Right lobe of liver (tissue), 6 donors: Measurements from ENCODE around the gene NEDD4L. TPM values are rescaled to one million over a fixed set of nuclear protein-coding genes. Genes with fewer than 3 reads are reported as not detected.

Experiments used
- ATAC-seq, 4 donors: fragments of 200-7000 bp; cut with Tn5 transposase; one replicate each; pipeline ENCODE4 v1.9.1; 2020; ENCODE audit warnings: mild to moderate bottlenecking in 4 of 4, moderate library complexity in 4 of 4
- DNase-seq, 3 donors: peaks; one replicate each; pipeline ENCODE4 v3.0.0-alpha.2; 2020
- H3K27ac ChIP-seq, 3 donors: fragments of 200-600 bp; one replicate each; pipeline ENCODE4 v1.8.0; 2022
- H3K27me3 ChIP-seq, 2 donors: fragments of 200-600 bp; one replicate each; pipeline ENCODE4 v1.8.0; 2022
- H3K36me3 ChIP-seq, 4 donors: fragments of 200-600 bp; sonication (generic) in 1 of 4; one replicate each; pipeline versions ENCODE4 v1.5.1 to v1.8.0; 2017 to 2022; ENCODE audit warnings: control low read depth in 1 of 4
- H3K4me1 ChIP-seq, 4 donors: fragments of 200-600 bp; sonication (generic) in 1 of 4; one replicate each; pipeline versions ENCODE4 v1.5.1 to v1.8.0; 2017 to 2022; ENCODE audit warnings: control low read depth in 1 of 4
- H3K4me3 ChIP-seq, 3 donors: fragments of 200-600 bp; one replicate each; pipeline ENCODE4 v1.8.0; 2022
- H3K9me3 ChIP-seq, 4 donors: fragments of 200-600 bp; sonication (generic) in 1 of 4; one replicate each; pipeline versions ENCODE4 v1.5.1 to v1.8.0; 2017 to 2022; ENCODE audit warnings: control low read depth in 1 of 4
- CTCF ChIP-seq, 4 donors: fragments of 200-600 bp in 3 of 4; fragments of 450-650 bp in 1 of 4; IDR thresholded peaks; one replicate each; pipeline versions ENCODE4 v1.5.1 to v1.8.0; 2016 to 2022; ENCODE audit warnings: antibody characterized with exemption in 4 of 4, mild to moderate bottlenecking in 2 of 4
- POLR2A ChIP-seq: fragments of 450-650 bp; IDR thresholded peaks from one replicate; pipeline ENCODE4 v1.6.1; 2017; ENCODE audit warnings: antibody characterized with exemption, mild to moderate bottlenecking
- WGBS: methylation state at CpG from one replicate; pipeline ENCODE4 v1.1.6; 2018; ENCODE audit warnings: low coverage, low lambda C conversion rate; ENCODE audit not compliant: insufficient coverage; ENCODE audit errors: missing lambda C conversion rate; 5-methylcytosine and 5-hydroxymethylcytosine counted together
- intact Hi-C, 2 donors: fragments of 100-400 bp; cut with DNase I; formaldehyde crosslinking; loops; one replicate each; pipeline versions ENCODE4 v1.11.2 to v1.14.1; 2022
- total RNA-seq, 6 experiments: library from RNA; depleted of rRNA in 2 of 6; stranded (reverse); fragments of >200 nt in 2 of 6; fragmentation: NEBNext Ultra II Directional in 3 of 6; extraction: Animal tissue kit (Norgen Biotek cat#: 25700) in 3 of 6; gene quantifications; one replicate each; pipeline versions ENCODE4 v1.1.0 to v1.2.4, GENCODE V29; 2016 to 2023
- donor health status: DM: no; HTN: yes; CAD: no.
- donor health status: DM: no; HTN: no; CAD: no.
- donor health status: DM: no; HTN: no; CAD: no.
- donor health status: DM: no; HTN: yes; CAD: no.
- donor health status: DM: no; HTN: yes; CAD: no.

NEDD4L gene
- total RNA-seq, 6 experiments from 2014 or later: 21.5 to 41.0 (median 33.2) TPM

- Histone ChIP-seq H3K9me3 (no peaks in the 10 kb centered on the region), H3K4me3 (no peak overlapping the region), H3K4me1 (no peaks in the 10 kb centered on the region), H3K27me3 (no peaks in the 10 kb centered on the region), H3K27ac (no peak overlapping the region), H3K36me3 (no peaks in the 10 kb centered on the region)
- ATAC-seq: no peak
- TF ChIP-seq CTCF (IDR thresholded peaks at IDR 0.05) (no peak), POLR2A (no peak)
- intact Hi-C loops: no loop called here
- 100% methylated on average over 1 of the region's 1 CpG for WGBS
- DNase-seq: no peak
Measured at GRCh38 chr18:58249712-58250111, 205.7 kb downstream of the NEDD4L start.

- Histone ChIP-seq H3K4me1 (no peaks in the 10 kb centered on the region), H3K27me3 (no peaks in the 10 kb centered on the region), H3K4me3 (no peak overlapping the region), H3K36me3 (no peaks in the 10 kb centered on the region), H3K27ac (no peak overlapping the region), H3K9me3 (no peaks in the 10 kb centered on the region)
- TF ChIP-seq POLR2A (no peak), CTCF (IDR thresholded peaks at IDR 0.05) (no peak)
- intact Hi-C loops: no loop called here
- no peak for DNase-seq
- ATAC-seq: no peak
- WGBS: 90% methylated on average over 1 of the region's 2 CpGs
Measured at GRCh38 chr18:58251416-58251815, 207.4 kb downstream of the NEDD4L start.

- DNase-seq (no peak), ATAC-seq (no peak)
- Histone ChIP-seq H3K36me3 (no peaks in the 10 kb centered on the region), H3K4me1 (no peaks in the 10 kb centered on the region), H3K4me3 (no peak overlapping the region), H3K9me3 (no peaks in the 10 kb centered on the region), H3K27me3 (no peaks in the 10 kb centered on the region), H3K27ac (no peak overlapping the region)
- intact Hi-C loops: no loop called here
- WGBS: 83% methylated on average over 6 of the region's 6 CpGs
- TF ChIP-seq POLR2A: no peak
- TF ChIP-seq CTCF (IDR thresholded peaks at IDR 0.05): no peak
Measured at GRCh38 chr18:58252166-58252565, 208.1 kb downstream of the NEDD4L start.

GRCh38 chr18:58253318-58253717 lies 209.3 kb downstream of the NEDD4L start:
- TF ChIP-seq CTCF (IDR thresholded peaks at IDR 0.05) (no peak), POLR2A (no peak)
- WGBS: 96% methylated on average over 2 of the region's 2 CpGs
- no peak for ATAC-seq
- Histone ChIP-seq H3K4me3 (no peak overlapping the region), H3K9me3 (no peaks in the 10 kb centered on the region), H3K36me3 (no peaks in the 10 kb centered on the region), H3K27me3 (no peaks in the 10 kb centered on the region), H3K27ac (no peak overlapping the region), H3K4me1 (no peaks in the 10 kb centered on the region)
- DNase-seq: no peak
- intact Hi-C loops: no loop called here

GRCh38 chr18:58253871-58254270 lies 209.8 kb downstream of the NEDD4L start:
- no peak for DNase-seq
- no peak overlapping the region for H3K4me3 ChIP-seq
- WGBS: 100% methylated on average over 1 of the region's 1 CpG

More at GRCh38 chr18:58253871-58254270, 209.8 kb downstream of the NEDD4L start:
- no peaks in the 10 kb centered on the region for H3K36me3 ChIP-seq
- no peaks in the 10 kb centered on the region for H3K4me1 ChIP-seq
- no peaks in the 10 kb centered on the region for H3K9me3 ChIP-seq
- no peak overlapping the region for H3K27ac ChIP-seq
- no peak for TF ChIP-seq POLR2A
- no peaks in the 10 kb centered on the region for H3K27me3 ChIP-seq
- intact Hi-C loops: no loop called here
- ATAC-seq: no peak
